Measurements from ENCODE around the gene DHRS13.

DNA sequence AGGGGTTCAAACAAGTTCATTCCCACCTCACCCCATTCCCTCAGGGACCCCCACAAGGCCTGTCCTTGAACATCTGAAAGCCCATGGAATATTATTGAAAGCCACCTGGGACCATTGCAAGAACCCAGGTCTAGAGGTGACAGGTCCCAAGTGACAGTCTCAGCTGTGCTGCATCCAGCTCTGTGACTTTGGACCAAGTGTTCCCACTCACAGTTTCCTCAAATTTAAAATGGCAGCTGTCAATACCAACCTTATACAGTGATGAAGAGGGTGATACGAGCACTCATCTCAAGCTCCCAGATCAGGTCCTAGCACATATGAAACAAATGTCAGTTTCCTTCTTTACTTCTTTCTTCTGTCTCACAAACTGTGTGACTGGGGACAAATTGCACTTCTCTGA is 38.9 kb downstream of the DHRS13 start:
- TF ChIP-seq CBFB (IDR thresholded peaks at IDR 0.05; ENCODE audit: low read depth) (no peak), RCOR1 (conservative IDR thresholded peaks at IDR 0.05; ENCODE audit: low read depth, low read length) (no peak), EZH2 (IDR thresholded peaks at IDR 0.05; ENCODE audit: borderline replicate concordance, control insufficient read depth, low read depth, low read length) (no peak), POLR2AphosphoS2 (IDR thresholded peaks at IDR 0.05; ENCODE audit: low read depth, low read length) (no peak), SRF (IDR thresholded peaks at IDR 0.05; ENCODE audit: low read depth in 2 of 2, low read length in 2 of 2) (no peak), CEBPB (IDR thresholded peaks at IDR 0.05; ENCODE audit: borderline replicate concordance in 1 of 2, low read depth in 2 of 2, low read length in 2 of 2) (no peak)
- TF ChIP-seq, protein P1, sequence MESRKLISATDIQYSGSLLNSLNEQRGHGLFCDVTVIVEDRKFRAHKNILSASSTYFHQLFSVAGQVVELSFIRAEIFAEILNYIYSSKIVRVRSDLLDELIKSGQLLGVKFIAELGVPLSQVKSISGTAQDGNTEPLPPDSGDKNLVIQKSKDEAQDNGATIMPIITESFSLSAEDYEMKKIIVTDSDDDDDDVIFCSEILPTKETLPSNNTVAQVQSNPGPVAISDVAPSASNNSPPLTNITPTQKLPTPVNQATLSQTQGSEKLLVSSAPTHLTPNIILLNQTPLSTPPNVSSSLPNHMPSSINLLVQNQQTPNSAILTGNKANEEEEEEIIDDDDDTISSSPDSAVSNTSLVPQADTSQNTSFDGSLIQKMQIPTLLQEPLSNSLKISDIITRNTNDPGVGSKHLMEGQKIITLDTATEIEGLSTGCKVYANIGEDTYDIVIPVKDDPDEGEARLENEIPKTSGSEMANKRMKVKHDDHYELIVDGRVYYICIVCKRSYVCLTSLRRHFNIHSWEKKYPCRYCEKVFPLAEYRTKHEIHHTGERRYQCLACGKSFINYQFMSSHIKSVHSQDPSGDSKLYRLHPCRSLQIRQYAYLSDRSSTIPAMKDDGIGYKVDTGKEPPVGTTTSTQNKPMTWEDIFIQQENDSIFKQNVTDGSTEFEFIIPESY (IDR thresholded peaks at IDR 0.05): no peak
- TF ChIP-seq, protein P2, sequence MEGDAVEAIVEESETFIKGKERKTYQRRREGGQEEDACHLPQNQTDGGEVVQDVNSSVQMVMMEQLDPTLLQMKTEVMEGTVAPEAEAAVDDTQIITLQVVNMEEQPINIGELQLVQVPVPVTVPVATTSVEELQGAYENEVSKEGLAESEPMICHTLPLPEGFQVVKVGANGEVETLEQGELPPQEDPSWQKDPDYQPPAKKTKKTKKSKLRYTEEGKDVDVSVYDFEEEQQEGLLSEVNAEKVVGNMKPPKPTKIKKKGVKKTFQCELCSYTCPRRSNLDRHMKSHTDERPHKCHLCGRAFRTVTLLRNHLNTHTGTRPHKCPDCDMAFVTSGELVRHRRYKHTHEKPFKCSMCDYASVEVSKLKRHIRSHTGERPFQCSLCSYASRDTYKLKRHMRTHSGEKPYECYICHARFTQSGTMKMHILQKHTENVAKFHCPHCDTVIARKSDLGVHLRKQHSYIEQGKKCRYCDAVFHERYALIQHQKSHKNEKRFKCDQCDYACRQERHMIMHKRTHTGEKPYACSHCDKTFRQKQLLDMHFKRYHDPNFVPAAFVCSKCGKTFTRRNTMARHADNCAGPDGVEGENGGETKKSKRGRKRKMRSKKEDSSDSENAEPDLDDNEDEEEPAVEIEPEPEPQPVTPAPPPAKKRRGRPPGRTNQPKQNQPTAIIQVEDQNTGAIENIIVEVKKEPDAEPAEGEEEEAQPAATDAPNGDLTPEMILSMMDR (IDR thresholded peaks at IDR 0.05 in 2 of 3, conservative IDR thresholded peaks at IDR 0.05 in 1 of 3; ENCODE audit: control insufficient read depth in 2 of 3, extremely low read depth in 1 of 3, insufficient read depth in 1 of 3, low read depth in 3 of 3, low read length in 3 of 3): no peak

Measured in GM12878 (cell line).